GM23338 (cell line): Measurements from ENCODE around the gene C3orf80. TPM values are rescaled to one million over a fixed set of nuclear protein-coding genes. Genes with fewer than 3 reads are reported as not detected.

Experiments
- ATAC-seq: fragments of 200-7000 bp; cut with Tn5 transposase; 3 replicates; pipeline ENCODE4 v1.9.1; 2020
- DNase-seq: peaks from one replicate; pipeline ENCODE4 v3.0.0-alpha.2; 2015; ENCODE audit warnings: low spot score
- H2AFZ ChIP-seq: fragments of 200-600 bp; sonication (generic); 2 replicates; pipeline ENCODE4 v1.8.0; 2016; ENCODE audit warnings: antibody characterized with exemption, mild to moderate bottlenecking, moderate library complexity
- H3F3A ChIP-seq: fragments of 200-600 bp; sonication (generic); replicated peaks from 2 replicates; pipeline ENCODE4 v1.8.0; 2017; ENCODE audit warnings: antibody characterized with exemption, mixed run types, low read depth
- H3K27ac ChIP-seq: fragments of 200-600 bp; sonication (generic); 2 replicates; pipeline ENCODE4 v1.6.1; 2016; ENCODE audit warnings: low read depth
- H3K27me3 ChIP-seq: fragments of 200-600 bp; sonication (generic); 2 replicates; pipeline ENCODE4 v1.8.0; 2016; ENCODE audit warnings: mild to moderate bottlenecking, mixed run types, moderate library complexity; ENCODE audit not compliant: insufficient read depth
- H3K36me3 ChIP-seq: fragments of 200-600 bp; sonication (generic); 2 replicates; pipeline ENCODE4 v1.8.0; 2016; ENCODE audit warnings: mild to moderate bottlenecking; ENCODE audit not compliant: insufficient read depth
- H3K4me1 ChIP-seq: fragments of 200-600 bp; sonication (generic); 2 replicates; pipeline ENCODE4 v1.8.0; 2016; ENCODE audit warnings: mild to moderate bottlenecking, moderate library complexity; ENCODE audit not compliant: insufficient read depth
- H3K4me2 ChIP-seq: fragments of 200-600 bp; sonication (generic); 2 replicates; pipeline ENCODE4 v1.7.1; 2017; ENCODE audit warnings: mixed run types
- H3K4me3 ChIP-seq: fragments of 200-600 bp; sonication (generic); 2 replicates; pipeline ENCODE4 v1.6.1; 2016; ENCODE audit warnings: mixed run types
- H3K79me2 ChIP-seq: fragments of 200-600 bp; sonication (generic); replicated peaks from 2 replicates; pipeline ENCODE4 v1.8.0; 2017; ENCODE audit warnings: mild to moderate bottlenecking; ENCODE audit not compliant: insufficient read depth
- H3K9me2 ChIP-seq: fragments of 200-600 bp; sonication (generic); 2 replicates; pipeline ENCODE4 v1.8.0; 2017; ENCODE audit not compliant: insufficient read depth
- H4K20me1 ChIP-seq: fragments of 200-600 bp; sonication (generic); replicated peaks from 2 replicates; pipeline ENCODE4 v1.8.0; 2017; ENCODE audit warnings: mild to moderate bottlenecking; ENCODE audit not compliant: insufficient read depth
- H3K27ac Mint-ChIP-seq: 2 replicates; pipeline ENCODE4 v1.8.0; 2020; ENCODE audit warnings: inconsistent platforms, mild to moderate bottlenecking, moderate library complexity, mixed read lengths
- H3K27me3 Mint-ChIP-seq: 3 replicates; pipeline ENCODE4 v1.8.0; 2022; ENCODE audit warnings: low read depth, mild to moderate bottlenecking, moderate library complexity, mixed read lengths, inconsistent platforms; ENCODE audit not compliant: insufficient read depth, poor library complexity
- H3K36me3 Mint-ChIP-seq: 3 replicates; pipeline ENCODE4 v1.8.0; 2021; ENCODE audit warnings: low read depth, mild to moderate bottlenecking, inconsistent platforms, moderate library complexity, mixed read lengths
- H3K4me1 Mint-ChIP-seq: 3 replicates; pipeline ENCODE4 v1.8.0; 2020; ENCODE audit warnings: mild to moderate bottlenecking, inconsistent platforms, mixed read lengths
- H3K4me3 Mint-ChIP-seq: 3 replicates; pipeline ENCODE4 v1.8.0; 2021; ENCODE audit warnings: moderate library complexity, mild to moderate bottlenecking, inconsistent platforms, mixed read lengths
- H3K9me3 Mint-ChIP-seq: 3 replicates; pipeline ENCODE4 v1.8.0; 2020; ENCODE audit warnings: moderate library complexity, mild to moderate bottlenecking, inconsistent platforms, mixed read lengths
- CREB1 ChIP-seq: fragments of 250-450 bp; sonication (Bioruptor Pico); IDR thresholded peaks from 2 replicates; pipeline ENCODE4 v1.5.0; 2020; ENCODE audit warnings: low read depth, mild to moderate bottlenecking, moderate library complexity
- EZH2 ChIP-seq: fragments of 200-600 bp; sonication (generic); IDR thresholded peaks from one replicate; pipeline ENCODE4 v1.8.0; 2017; ENCODE audit warnings: antibody characterized with exemption, mild to moderate bottlenecking, low read depth; ENCODE audit not compliant: unreplicated experiment
- EZH2phosphoT487 ChIP-seq: fragments of 200-600 bp; sonication (generic); IDR thresholded peaks from one replicate; pipeline ENCODE4 v1.8.1; 2018; ENCODE audit warnings: antibody characterized with exemption; ENCODE audit not compliant: unreplicated experiment
- JUNB ChIP-seq: IDR thresholded peaks from one replicate; pipeline ENCODE4 v1.6.1; 2016; ENCODE audit warnings: antibody characterized with exemption; ENCODE audit not compliant: unreplicated experiment
- NANOG ChIP-seq: IDR thresholded peaks from 2 replicates; pipeline ENCODE4 v1.6.1; 2016; ENCODE audit warnings: antibody characterized with exemption, borderline replicate concordance
- POLR2AphosphoS5 ChIP-seq: IDR thresholded peaks from 2 replicates; pipeline ENCODE4 v1.6.1; 2016; ENCODE audit warnings: antibody characterized with exemption, low read depth
- STAT1 ChIP-seq: IDR thresholded peaks from one replicate; pipeline ENCODE4 v1.6.1; 2016; ENCODE audit warnings: antibody characterized with exemption; ENCODE audit not compliant: unreplicated experiment
- ZNF114 ChIP-seq: fragments of 250-450 bp; sonication (Bioruptor Pico); IDR thresholded peaks from 2 replicates; pipeline ENCODE4 v1.5.0; 2020; ENCODE audit warnings: mild to moderate bottlenecking, moderate library complexity
- ZNF331 ChIP-seq: fragments of 250-450 bp; sonication (Bioruptor Pico); IDR thresholded peaks from 2 replicates; pipeline ENCODE4 v1.5.0; 2020; ENCODE audit warnings: low read depth, mild to moderate bottlenecking, moderate library complexity
- polyA plus RNA-seq: library from polyadenylated mRNA; unstranded; fragments of >200 nt; fragmentation: Nextera tagmentation; extraction: Ambion mirVana; gene quantifications from 2 replicates; pipeline ENCODE4 v1.2.1, GENCODE V29; 2016
- total RNA-seq: library from RNA; depleted of rRNA; stranded (reverse); fragments of >200 nt; shearing (Covaris generic); gene quantifications from 2 replicates; pipeline ENCODE4 v1.2.3, GENCODE V29; 2014
- TF ChIP-seq, protein P1 (sequence below): fragments of 250-450 bp; sonication (Bioruptor Pico); IDR thresholded peaks from 2 replicates; pipeline ENCODE4 v1.5.0; 2020; ENCODE audit warnings: mild to moderate bottlenecking, moderate library complexity
- TF ChIP-seq, protein P2 (sequence below): IDR thresholded peaks from 2 replicates; pipeline ENCODE4 v1.6.1; 2016; ENCODE audit warnings: antibody characterized with exemption
- TF ChIP-seq, protein P3 (sequence below): IDR thresholded peaks from one replicate; pipeline ENCODE4 v1.6.1; 2018; ENCODE audit warnings: antibody characterized with exemption; ENCODE audit not compliant: unreplicated experiment
- TF ChIP-seq, protein P4 (sequence below), 2 experiments: fragments of 200-600 bp in 1 of 2; sonication (generic) in 1 of 2; conservative IDR thresholded peaks; 2 replicates each; pipeline versions ENCODE4 v1.5.1 to v1.6.1; 2016 to 2017; ENCODE audit warnings: antibody characterized with exemption in 2 of 2, low read depth in 2 of 2, mild to moderate bottlenecking in 2 of 2, moderate library complexity in 1 of 2

C3orf80 gene
- total and polyA plus RNA-seq, 2 experiments from 2014 or later, result 0.57 to 3.0 TPM

DNA sequence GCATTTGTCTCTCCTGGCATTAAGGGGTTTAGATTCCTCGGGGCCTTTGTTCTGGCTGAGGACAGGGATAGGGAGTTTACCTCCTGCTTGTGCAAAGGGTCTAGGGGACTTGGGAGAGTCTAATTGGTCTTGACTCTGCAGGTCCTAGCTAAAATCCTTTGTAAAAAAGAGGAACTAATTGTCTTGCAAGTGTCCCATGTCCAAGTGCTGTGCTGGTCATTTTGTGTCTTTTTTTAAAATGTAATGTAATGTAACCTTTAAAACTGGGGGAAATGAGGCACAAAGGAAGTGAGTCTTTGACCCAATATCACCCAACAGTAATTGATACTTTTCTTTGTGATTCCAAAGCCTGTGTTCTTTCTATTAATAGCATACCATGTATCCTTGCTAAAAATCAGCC, 14.9 kb upstream of the C3orf80 start:
- H3K4me1 ChIP-seq, result no peaks in the 10 kb centered on the region
- no peaks in the 10 kb centered on the region for H3K36me3 ChIP-seq
- H3K4me3 ChIP-seq, result no peak overlapping the region
- H3K27me3 ChIP-seq, result no peaks in the 10 kb centered on the region
- ATAC-seq (no peak), DNase-seq (no peak)
- H3K4me2 ChIP-seq, result no peak overlapping the region
- Mint-ChIP-seq H3K4me1 (no peaks in the 10 kb centered on the region), H3K36me3 (no peaks in the 10 kb centered on the region), H3K27me3 (no peaks in the 10 kb centered on the region), H3K27ac (no peak overlapping the region), H3K9me3 (no peaks in the 10 kb centered on the region; the same call in 2 of the 3 replicates), H3K4me3 (no peak overlapping the region)
- H4K20me1 ChIP-seq, result no peaks in the 10 kb centered on the region
- H2AFZ ChIP-seq, result 0 out of 2 replicates have a peak overlapping the region, but pooled peaks have one; percentile 23
- no peaks in the 10 kb centered on the region for H3K9me2 ChIP-seq
- no peak overlapping the region for H3K27ac ChIP-seq
- no peaks in the 10 kb centered on the region for H3K79me2 ChIP-seq
- no peaks in the 10 kb centered on the region for H3F3A ChIP-seq
- no peak for TF ChIP-seq JUNB
- TF ChIP-seq, protein P1, sequence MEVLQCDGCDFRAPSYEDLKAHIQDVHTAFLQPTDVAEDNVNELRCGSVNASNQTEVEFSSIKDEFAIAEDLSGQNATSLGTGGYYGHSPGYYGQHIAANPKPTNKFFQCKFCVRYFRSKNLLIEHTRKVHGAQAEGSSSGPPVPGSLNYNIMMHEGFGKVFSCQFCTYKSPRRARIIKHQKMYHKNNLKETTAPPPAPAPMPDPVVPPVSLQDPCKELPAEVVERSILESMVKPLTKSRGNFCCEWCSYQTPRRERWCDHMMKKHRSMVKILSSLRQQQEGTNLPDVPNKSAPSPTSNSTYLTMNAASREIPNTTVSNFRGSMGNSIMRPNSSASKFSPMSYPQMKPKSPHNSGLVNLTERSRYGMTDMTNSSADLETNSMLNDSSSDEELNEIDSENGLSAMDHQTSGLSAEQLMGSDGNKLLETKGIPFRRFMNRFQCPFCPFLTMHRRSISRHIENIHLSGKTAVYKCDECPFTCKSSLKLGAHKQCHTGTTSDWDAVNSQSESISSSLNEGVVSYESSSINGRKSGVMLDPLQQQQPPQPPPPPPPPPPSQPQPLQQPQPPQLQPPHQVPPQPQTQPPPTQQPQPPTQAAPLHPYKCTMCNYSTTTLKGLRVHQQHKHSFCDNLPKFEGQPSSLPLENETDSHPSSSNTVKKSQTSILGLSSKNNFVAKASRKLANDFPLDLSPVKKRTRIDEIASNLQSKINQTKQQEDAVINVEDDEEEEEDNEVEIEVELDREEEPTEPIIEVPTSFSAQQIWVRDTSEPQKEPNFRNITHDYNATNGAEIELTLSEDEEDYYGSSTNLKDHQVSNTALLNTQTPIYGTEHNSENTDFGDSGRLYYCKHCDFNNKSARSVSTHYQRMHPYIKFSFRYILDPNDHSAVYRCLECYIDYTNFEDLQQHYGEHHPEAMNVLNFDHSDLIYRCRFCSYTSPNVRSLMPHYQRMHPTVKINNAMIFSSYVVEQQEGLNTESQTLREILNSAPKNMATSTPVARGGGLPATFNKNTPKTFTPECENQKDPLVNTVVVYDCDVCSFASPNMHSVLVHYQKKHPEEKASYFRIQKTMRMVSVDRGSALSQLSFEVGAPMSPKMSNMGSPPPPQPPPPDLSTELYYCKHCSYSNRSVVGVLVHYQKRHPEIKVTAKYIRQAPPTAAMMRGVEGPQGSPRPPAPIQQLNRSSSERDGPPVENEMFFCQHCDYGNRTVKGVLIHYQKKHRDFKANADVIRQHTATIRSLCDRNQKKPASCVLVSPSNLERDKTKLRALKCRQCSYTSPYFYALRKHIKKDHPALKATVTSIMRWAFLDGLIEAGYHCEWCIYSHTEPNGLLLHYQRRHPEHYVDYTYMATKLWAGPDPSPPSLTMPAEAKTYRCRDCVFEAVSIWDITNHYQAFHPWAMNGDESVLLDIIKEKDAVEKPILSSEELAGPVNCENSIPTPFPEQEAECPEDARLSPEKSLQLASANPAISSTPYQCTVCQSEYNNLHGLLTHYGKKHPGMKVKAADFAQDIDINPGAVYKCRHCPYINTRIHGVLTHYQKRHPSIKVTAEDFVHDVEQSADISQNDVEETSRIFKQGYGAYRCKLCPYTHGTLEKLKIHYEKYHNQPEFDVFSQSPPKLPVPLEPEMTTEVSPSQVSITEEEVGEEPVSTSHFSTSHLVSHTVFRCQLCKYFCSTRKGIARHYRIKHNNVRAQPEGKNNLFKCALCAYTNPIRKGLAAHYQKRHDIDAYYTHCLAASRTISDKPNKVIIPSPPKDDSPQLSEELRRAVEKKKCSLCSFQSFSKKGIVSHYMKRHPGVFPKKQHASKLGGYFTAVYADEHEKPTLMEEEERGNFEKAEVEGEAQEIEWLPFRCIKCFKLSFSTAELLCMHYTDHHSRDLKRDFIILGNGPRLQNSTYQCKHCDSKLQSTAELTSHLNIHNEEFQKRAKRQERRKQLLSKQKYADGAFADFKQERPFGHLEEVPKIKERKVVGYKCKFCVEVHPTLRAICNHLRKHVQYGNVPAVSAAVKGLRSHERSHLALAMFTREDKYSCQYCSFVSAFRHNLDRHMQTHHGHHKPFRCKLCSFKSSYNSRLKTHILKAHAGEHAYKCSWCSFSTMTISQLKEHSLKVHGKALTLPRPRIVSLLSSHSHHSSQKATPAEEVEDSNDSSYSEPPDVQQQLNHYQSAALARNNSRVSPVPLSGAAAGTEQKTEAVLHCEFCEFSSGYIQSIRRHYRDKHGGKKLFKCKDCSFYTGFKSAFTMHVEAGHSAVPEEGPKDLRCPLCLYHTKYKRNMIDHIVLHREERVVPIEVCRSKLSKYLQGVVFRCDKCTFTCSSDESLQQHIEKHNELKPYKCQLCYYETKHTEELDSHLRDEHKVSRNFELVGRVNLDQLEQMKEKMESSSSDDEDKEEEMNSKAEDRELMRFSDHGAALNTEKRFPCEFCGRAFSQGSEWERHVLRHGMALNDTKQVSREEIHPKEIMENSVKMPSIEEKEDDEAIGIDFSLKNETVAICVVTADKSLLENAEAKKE (CRISPR knock-in tag), result no peak
- no peak for TF ChIP-seq POLR2AphosphoS5
- TF ChIP-seq NANOG, result no peak
- TF ChIP-seq, protein P2, sequence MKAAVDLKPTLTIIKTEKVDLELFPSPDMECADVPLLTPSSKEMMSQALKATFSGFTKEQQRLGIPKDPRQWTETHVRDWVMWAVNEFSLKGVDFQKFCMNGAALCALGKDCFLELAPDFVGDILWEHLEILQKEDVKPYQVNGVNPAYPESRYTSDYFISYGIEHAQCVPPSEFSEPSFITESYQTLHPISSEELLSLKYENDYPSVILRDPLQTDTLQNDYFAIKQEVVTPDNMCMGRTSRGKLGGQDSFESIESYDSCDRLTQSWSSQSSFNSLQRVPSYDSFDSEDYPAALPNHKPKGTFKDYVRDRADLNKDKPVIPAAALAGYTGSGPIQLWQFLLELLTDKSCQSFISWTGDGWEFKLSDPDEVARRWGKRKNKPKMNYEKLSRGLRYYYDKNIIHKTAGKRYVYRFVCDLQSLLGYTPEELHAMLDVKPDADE, result no peak
- TF ChIP-seq, protein P3, sequence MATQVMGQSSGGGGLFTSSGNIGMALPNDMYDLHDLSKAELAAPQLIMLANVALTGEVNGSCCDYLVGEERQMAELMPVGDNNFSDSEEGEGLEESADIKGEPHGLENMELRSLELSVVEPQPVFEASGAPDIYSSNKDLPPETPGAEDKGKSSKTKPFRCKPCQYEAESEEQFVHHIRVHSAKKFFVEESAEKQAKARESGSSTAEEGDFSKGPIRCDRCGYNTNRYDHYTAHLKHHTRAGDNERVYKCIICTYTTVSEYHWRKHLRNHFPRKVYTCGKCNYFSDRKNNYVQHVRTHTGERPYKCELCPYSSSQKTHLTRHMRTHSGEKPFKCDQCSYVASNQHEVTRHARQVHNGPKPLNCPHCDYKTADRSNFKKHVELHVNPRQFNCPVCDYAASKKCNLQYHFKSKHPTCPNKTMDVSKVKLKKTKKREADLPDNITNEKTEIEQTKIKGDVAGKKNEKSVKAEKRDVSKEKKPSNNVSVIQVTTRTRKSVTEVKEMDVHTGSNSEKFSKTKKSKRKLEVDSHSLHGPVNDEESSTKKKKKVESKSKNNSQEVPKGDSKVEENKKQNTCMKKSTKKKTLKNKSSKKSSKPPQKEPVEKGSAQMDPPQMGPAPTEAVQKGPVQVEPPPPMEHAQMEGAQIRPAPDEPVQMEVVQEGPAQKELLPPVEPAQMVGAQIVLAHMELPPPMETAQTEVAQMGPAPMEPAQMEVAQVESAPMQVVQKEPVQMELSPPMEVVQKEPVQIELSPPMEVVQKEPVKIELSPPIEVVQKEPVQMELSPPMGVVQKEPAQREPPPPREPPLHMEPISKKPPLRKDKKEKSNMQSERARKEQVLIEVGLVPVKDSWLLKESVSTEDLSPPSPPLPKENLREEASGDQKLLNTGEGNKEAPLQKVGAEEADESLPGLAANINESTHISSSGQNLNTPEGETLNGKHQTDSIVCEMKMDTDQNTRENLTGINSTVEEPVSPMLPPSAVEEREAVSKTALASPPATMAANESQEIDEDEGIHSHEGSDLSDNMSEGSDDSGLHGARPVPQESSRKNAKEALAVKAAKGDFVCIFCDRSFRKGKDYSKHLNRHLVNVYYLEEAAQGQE, result no peak
- TF ChIP-seq, protein P4, sequence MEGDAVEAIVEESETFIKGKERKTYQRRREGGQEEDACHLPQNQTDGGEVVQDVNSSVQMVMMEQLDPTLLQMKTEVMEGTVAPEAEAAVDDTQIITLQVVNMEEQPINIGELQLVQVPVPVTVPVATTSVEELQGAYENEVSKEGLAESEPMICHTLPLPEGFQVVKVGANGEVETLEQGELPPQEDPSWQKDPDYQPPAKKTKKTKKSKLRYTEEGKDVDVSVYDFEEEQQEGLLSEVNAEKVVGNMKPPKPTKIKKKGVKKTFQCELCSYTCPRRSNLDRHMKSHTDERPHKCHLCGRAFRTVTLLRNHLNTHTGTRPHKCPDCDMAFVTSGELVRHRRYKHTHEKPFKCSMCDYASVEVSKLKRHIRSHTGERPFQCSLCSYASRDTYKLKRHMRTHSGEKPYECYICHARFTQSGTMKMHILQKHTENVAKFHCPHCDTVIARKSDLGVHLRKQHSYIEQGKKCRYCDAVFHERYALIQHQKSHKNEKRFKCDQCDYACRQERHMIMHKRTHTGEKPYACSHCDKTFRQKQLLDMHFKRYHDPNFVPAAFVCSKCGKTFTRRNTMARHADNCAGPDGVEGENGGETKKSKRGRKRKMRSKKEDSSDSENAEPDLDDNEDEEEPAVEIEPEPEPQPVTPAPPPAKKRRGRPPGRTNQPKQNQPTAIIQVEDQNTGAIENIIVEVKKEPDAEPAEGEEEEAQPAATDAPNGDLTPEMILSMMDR (conservative IDR thresholded peaks at IDR 0.05; ENCODE audit: low read depth in 2 of 2), result no peak
- no peak for TF ChIP-seq ZNF331
- TF ChIP-seq EZH2phosphoT487, result no peak
- TF ChIP-seq STAT1, result no peak
- TF ChIP-seq ZNF114, result no peak
- no peak for TF ChIP-seq CREB1 (CRISPR knock-in tag)
- TF ChIP-seq EZH2, result no peak
